Right atrium auricular region (tissue), 2 donors: ENCODE results near the gene HLA-DQA1. TPM values are rescaled to one million over a fixed set of nuclear protein-coding genes. Genes with fewer than 3 reads are reported as not detected.
"Not testable (repeated sequence)": the region's sequence is repeated elsewhere in the genome, so short reads cannot be mapped to it uniquely, and the experiment has no call there.

Experiments used
- DNase-seq: peaks from one replicate; pipeline ENCODE4 v3.0.0-alpha.2; 2019; ENCODE audit warnings: low spot score
- H3K27ac ChIP-seq, 2 donors: fragments of 200-600 bp; sonication (generic); 1 replicate in 1 of 2; 2 replicates in 1 of 2; pipeline ENCODE4 v1.5.1; 2016 to 2019
- H3K27me3 ChIP-seq, 2 donors: fragments of 200-600 bp; sonication (generic); one replicate each; pipeline versions ENCODE4 v1.5.1 to v1.6.0; 2017 to 2019
- H3K36me3 ChIP-seq: fragments of 200-600 bp; sonication (generic); one replicate; pipeline ENCODE4 v1.5.1; 2016
- H3K4me1 ChIP-seq, 2 donors: fragments of 200-600 bp; sonication (generic); one replicate each; pipeline versions ENCODE4 v1.5.1 to v1.6.0; 2017 to 2019
- H3K4me3 ChIP-seq, 2 donors: fragments of 200-600 bp; sonication (generic); 1 replicate in 1 of 2; 2 replicates in 1 of 2; pipeline ENCODE4 v1.5.1; 2017 to 2019; ENCODE audit warnings: mild to moderate bottlenecking in 1 of 2, moderate library complexity in 1 of 2
- H3K9me3 ChIP-seq, 2 donors: fragments of 200-600 bp; sonication (generic); one replicate each; pipeline ENCODE4 v1.5.1; 2019
- total RNA-seq, 2 donors: library from RNA; depleted of rRNA; stranded (reverse); fragments of >200 nt; gene quantifications; one replicate each; pipeline ENCODE4 v1.1.0, GENCODE V29; 2016
- TF ChIP-seq, protein P1 (sequence below), 2 donors: fragments of 200-600 bp; sonication (generic); IDR thresholded peaks; one replicate each; pipeline ENCODE4 v1.5.1; 2019; ENCODE audit warnings: antibody characterized with exemption in 2 of 2

Gene HLA-DQA1
- total RNA-seq, 2 donors from 2014 or later = 0.63 to 2.9 TPM

DNA sequence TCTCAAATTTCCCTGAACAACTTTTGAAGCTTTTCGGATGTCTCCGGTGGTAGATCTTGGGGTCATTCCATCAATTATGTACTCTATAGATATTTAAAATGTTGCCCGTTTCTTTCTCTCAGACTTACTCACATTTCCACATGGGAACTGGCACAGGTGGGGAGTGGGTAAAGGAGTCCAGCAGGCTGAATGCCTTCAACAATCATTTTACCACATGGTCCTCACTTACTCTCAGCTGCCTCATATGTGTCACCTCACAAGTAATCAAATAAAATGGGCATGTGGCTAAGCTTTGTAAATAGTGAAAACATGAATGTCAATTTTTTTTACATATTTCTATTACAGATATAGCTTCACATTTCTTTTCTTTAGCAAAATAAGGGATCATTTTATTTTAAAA lies 677 bp downstream of the HLA-DQA1 start:
- Histone ChIP-seq H3K4me1 (no peaks in the 10 kb centered on the region), H3K9me3 (no peaks in the 10 kb centered on the region), H3K27me3 (no peaks in the 10 kb centered on the region), H3K36me3 (no peaks in the 10 kb centered on the region), H3K27ac (no peak overlapping the region), H3K4me3 (no peak overlapping the region)
- TF ChIP-seq, protein P1, sequence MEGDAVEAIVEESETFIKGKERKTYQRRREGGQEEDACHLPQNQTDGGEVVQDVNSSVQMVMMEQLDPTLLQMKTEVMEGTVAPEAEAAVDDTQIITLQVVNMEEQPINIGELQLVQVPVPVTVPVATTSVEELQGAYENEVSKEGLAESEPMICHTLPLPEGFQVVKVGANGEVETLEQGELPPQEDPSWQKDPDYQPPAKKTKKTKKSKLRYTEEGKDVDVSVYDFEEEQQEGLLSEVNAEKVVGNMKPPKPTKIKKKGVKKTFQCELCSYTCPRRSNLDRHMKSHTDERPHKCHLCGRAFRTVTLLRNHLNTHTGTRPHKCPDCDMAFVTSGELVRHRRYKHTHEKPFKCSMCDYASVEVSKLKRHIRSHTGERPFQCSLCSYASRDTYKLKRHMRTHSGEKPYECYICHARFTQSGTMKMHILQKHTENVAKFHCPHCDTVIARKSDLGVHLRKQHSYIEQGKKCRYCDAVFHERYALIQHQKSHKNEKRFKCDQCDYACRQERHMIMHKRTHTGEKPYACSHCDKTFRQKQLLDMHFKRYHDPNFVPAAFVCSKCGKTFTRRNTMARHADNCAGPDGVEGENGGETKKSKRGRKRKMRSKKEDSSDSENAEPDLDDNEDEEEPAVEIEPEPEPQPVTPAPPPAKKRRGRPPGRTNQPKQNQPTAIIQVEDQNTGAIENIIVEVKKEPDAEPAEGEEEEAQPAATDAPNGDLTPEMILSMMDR (IDR thresholded peaks at IDR 0.05) = no peak
- no peak for DNase-seq

DNA sequence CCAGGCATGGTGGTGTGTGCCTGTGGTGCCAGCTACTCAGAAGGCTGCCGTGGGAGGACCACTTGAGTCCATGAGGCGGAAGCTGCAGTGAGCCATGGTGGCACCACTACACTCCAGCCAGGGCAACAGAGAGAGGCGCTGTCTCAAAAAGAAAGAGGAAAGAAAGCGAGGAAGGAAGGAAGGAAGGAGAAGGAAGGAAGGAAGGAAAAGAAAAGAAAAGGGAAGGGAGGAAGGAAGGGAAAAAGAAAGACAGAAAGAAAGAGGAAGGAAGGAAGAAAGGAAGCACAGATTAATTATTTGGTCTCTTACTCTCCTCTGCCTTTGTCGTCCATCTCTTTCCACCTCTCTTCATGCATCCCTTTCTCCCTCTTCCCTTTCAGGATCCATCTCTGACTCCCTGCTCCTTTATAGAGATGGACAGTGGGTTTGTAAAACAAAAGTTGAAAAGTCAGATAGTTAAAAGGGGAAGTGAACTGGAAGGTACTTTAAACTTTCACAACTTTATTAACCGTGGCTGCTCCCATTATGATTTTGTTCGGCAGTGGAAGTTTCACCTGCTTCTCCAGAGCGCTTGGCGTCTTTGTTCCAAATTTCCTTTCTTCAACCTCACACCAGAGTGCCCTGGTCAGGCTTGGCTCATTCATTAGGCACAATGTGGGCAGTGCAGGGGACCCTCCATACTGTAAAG lies 1.5 kb downstream of the HLA-DQA1 start:
- TF ChIP-seq, protein P1 (IDR thresholded peaks at IDR 0.05) = no peak
- DNase-seq = no peak
- no peak overlapping the region for H3K4me3 ChIP-seq
- H3K27me3 ChIP-seq = no peaks in the 10 kb centered on the region
- no peak overlapping the region for H3K27ac ChIP-seq
- no peaks in the 10 kb centered on the region for H3K36me3 ChIP-seq
- H3K4me1 ChIP-seq = no peaks in the 10 kb centered on the region
- no peaks in the 10 kb centered on the region for H3K9me3 ChIP-seq

DNA sequence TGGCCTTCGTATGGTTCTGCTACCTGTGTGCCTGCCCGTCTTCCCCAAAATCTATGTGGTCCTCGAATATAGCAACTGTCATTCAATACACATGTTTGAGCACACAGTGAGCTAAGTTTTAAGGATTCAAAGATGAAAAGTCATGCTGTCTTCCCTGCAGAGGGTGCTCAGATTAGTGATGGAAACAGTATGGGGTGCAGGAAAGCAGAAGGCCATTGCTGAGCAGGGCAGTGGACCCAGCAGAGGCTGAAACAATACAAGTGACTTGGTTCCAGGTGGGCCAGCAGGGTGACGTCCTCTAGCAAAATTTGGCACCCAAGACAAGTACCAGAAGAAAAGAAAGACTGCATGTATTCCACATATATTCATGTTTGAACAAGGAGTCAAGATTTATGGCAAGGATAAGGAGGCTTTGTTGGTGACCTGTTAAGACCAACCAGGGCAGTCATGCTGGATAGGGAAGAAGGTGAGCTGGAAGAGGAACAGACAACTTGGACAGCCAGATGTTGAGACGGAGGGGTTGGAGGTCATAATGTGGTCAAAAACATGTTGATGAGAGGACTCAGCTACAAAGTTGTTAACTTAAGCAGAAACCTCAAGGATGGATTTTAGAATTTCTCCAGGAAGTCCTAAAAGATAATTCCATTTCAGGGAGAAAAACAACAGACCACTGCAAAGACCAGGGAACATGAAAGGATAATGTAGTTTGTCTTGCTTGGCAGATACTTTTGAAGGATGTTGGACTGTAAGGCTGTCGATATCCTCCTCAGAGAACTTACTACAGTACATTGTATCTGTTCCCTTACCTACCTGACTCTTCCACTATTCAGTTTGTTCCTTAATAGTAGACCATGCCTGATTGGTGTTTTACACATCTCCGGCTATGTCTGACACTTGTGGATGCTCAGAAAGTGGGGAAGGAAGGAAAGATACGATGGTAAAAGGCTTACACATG lies 2.5 kb downstream of the HLA-DQA1 start:
- no peaks in the 10 kb centered on the region for H3K9me3 ChIP-seq
- no peaks in the 10 kb centered on the region for H3K36me3 ChIP-seq
- no peaks in the 10 kb centered on the region for H3K27me3 ChIP-seq
- no peaks in the 10 kb centered on the region for H3K4me1 ChIP-seq
- TF ChIP-seq, protein P1 (IDR thresholded peaks at IDR 0.05) = no peak
- no peak overlapping the region for H3K4me3 ChIP-seq
- H3K27ac ChIP-seq = no peak overlapping the region
- DNase-seq = no peak

DNA sequence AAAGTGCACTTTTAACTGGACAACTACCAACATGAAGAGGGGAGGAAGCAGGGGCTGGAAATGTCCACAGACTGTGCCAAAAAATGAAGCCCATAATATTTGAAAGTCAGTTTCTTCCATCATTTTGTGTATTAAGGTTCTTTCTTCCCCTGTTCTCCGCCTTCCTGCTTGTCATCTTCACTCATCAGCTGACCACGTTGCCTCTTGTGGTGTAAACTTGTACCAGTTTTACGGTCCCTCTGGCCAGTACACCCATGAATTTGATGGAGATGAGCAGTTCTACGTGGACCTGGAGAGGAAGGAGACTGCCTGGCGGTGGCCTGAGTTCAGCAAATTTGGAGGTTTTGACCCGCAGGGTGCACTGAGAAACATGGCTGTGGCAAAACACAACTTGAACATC lies 3.9 kb downstream of the HLA-DQA1 start:
- no peak overlapping the region for H3K27ac ChIP-seq
- no peak for DNase-seq
- H3K4me1 ChIP-seq = no peaks in the 10 kb centered on the region
- H3K27me3 ChIP-seq = no peaks in the 10 kb centered on the region
- TF ChIP-seq, protein P1 (IDR thresholded peaks at IDR 0.05) = no peak
- H3K36me3 ChIP-seq = no peaks in the 10 kb centered on the region
- H3K9me3 ChIP-seq = no peaks in the 10 kb centered on the region
- no peak overlapping the region for H3K4me3 ChIP-seq

DNA sequence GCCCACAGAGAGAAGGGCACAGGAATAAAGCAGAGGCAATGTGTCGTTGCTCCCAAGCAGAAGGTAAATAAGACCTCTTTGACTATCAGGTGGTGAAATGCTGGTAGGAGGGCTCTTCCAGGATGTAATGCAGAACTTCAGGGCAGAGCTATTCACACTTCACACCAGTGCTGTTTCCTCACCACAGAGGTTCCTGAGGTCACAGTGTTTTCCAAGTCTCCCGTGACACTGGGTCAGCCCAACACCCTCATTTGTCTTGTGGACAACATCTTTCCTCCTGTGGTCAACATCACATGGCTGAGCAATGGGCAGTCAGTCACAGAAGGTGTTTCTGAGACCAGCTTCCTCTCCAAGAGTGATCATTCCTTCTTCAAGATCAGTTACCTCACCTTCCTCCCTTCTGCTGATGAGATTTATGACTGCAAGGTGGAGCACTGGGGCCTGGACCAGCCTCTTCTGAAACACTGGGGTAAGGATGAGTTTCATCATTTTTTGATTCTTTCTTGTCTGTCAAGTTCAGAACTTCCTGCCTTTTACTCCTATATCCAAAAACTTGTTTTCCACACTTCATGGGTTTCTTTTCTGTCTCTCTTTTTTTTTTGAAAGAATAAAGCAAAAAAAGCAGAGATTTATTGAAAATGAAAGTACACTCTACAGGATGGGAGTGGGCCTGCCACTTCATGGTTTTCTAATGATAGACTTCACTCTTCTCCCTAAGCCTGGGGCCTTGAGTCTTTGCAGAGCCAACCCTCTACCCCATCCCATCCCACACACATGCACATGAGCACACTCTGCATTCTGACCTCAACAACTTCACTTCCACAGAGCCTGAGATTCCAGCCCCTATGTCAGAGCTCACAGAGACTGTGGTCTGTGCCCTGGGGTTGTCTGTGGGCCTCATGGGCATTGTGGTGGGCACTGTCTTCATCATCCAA lies 4.8 kb downstream of the HLA-DQA1 start:
- not testable (repeated sequence) for H3K4me3 ChIP-seq, H3K27ac ChIP-seq, H3K4me1 ChIP-seq, DNase-seq, H3K27me3 ChIP-seq, H3K36me3 ChIP-seq, H3K9me3 ChIP-seq
